ENCODE measurements around the gene SMYD3.

- TF ChIP-seq CTCF (IDR thresholded peaks at IDR 0.05) = no peak
- no peak for TF ChIP-seq POLR2A (IDR thresholded peaks at IDR 0.05)
Measured at GRCh38 chr1:246139745-246140182, 367.3 kb downstream of the SMYD3 start.
